Fibroblast of peridontal ligament (primary cell): ENCODE data around the gene EIF4G3.
"Not testable (repeated sequence)": the region's sequence is repeated elsewhere in the genome, so short reads cannot be mapped to it uniquely, and the experiment has no call there.

Experiments used
- DNase-seq: peaks from one replicate; pipeline ENCODE4 v3.0.0-alpha.2; 2010; ENCODE audit errors: extremely low read depth

Gene EIF4G3

GRCh38 chr1:20882837-20883236 lies 293.9 kb downstream of the EIF4G3 start:
- DNase-seq: no peak

GRCh38 chr1:20878799-20879198 lies 297.9 kb downstream of the EIF4G3 start:
- DNase-seq: no peak

- DNase-seq: no peak
These were observed 301.3 kb downstream of the EIF4G3 start for GRCh38 chr1:20875198-20875973.

GRCh38 chr1:20873311-20873710 lies 303.4 kb downstream of the EIF4G3 start:
- DNase-seq: peak; percentile 76

GRCh38 chr1:20871419-20871818 lies 305.3 kb downstream of the EIF4G3 start:
- no peak for DNase-seq

- DNase-seq: no peak
These were observed 306.0 kb downstream of the EIF4G3 start for GRCh38 chr1:20870718-20871117.

GRCh38 chr1:20868263-20868662 lies 308.4 kb downstream of the EIF4G3 start:
- no peak for DNase-seq

- peak; percentile 59 for DNase-seq
These were observed 308.9 kb downstream of the EIF4G3 start for GRCh38 chr1:20867847-20868246.

GRCh38 chr1:20867062-20867461 lies 309.6 kb downstream of the EIF4G3 start:
- peak; percentile 86 for DNase-seq

- DNase-seq: no peak
These were observed 311.7 kb downstream of the EIF4G3 start for GRCh38 chr1:20865001-20865400.

- no peak for DNase-seq
These were observed 322.2 kb downstream of the EIF4G3 start for GRCh38 chr1:20854529-20854928.

GRCh38 chr1:20851791-20852190 lies 324.9 kb downstream of the EIF4G3 start:
- not testable (repeated sequence) for DNase-seq

GRCh38 chr1:20850021-20850420 lies 326.7 kb downstream of the EIF4G3 start:
- no peak for DNase-seq

GRCh38 chr1:20849100-20849499 lies 327.6 kb downstream of the EIF4G3 start:
- no peak for DNase-seq

GRCh38 chr1:20848162-20848561 lies 328.5 kb downstream of the EIF4G3 start:
- no peak for DNase-seq

- DNase-seq: no peak
These were observed 329.1 kb downstream of the EIF4G3 start for GRCh38 chr1:20847611-20848080.

GRCh38 chr1:20846461-20847374 lies 330.0 kb downstream of the EIF4G3 start:
- DNase-seq: no peak

GRCh38 chr1:20840731-20841130 lies 336.0 kb downstream of the EIF4G3 start:
- no peak for DNase-seq

- DNase-seq: no peak
These were observed 339.0 kb downstream of the EIF4G3 start for GRCh38 chr1:20837554-20838192.

GRCh38 chr1:20836230-20836629 lies 340.5 kb downstream of the EIF4G3 start:
- DNase-seq: no peak

GRCh38 chr1:20834780-20835179 lies 341.9 kb downstream of the EIF4G3 start:
- peak; percentile 65 for DNase-seq

GRCh38 chr1:20834192-20834591 lies 342.5 kb downstream of the EIF4G3 start:
- DNase-seq: peak; percentile 5
